ENCODE data around the gene KHNYN. TPM values are rescaled to one million over a fixed set of nuclear protein-coding genes. Genes with fewer than 3 reads are reported as not detected.
"Not testable (repeated sequence)": the region's sequence is repeated elsewhere in the genome, so short reads cannot be mapped to it uniquely, and the experiment has no call there.

Gene KHNYN
- total RNA-seq, 1 experiment from 2014 or later: 18.4 TPM

GRCh38 chr14:24465805-24466204 is 36.1 kb downstream of the KHNYN start:
- no peak for DNase-seq (ENCODE audit: low read depth)

- DNase-seq (ENCODE audit: low read depth): not testable (repeated sequence)
Observed at GRCh38 chr14:24470450-24470849, 40.7 kb downstream of the KHNYN start.

- DNase-seq (ENCODE audit: low read depth): no peak
Observed at GRCh38 chr14:24473211-24473610, 43.5 kb downstream of the KHNYN start.

GRCh38 chr14:24475261-24475660 is 45.5 kb downstream of the KHNYN start:
- no peak for DNase-seq (ENCODE audit: low read depth)

GRCh38 chr14:24479999-24480398 is 50.2 kb downstream of the KHNYN start:
- DNase-seq (ENCODE audit: low read depth): not testable (repeated sequence)

GRCh38 chr14:24481622-24482324 is 52.0 kb downstream of the KHNYN start:
- peak; percentile 22 for DNase-seq (ENCODE audit: low read depth)

- DNase-seq (ENCODE audit: low read depth): peak; percentile 85
Observed at GRCh38 chr14:24482699-24483303, 53.0 kb downstream of the KHNYN start.

GRCh38 chr14:24483604-24484252 is 54.0 kb downstream of the KHNYN start:
- DNase-seq (ENCODE audit: low read depth): peak; percentile 93

Other genes starting within 250 kb of the KHNYN start
- 22.9 and 30.9 TPM in 2 replicates for gene IPO4, start 241.1 kb upstream of the KHNYN start, total RNA-seq (2014; rRNA removed; shearing (Covaris generic))
- 52.5 and 69.2 TPM in 2 replicates for gene TM9SF1, start 234.5 kb upstream of the KHNYN start, total RNA-seq (2014; rRNA removed; shearing (Covaris generic))
- not detected in 2 replicates for gene TSSK4, start 224.3 kb upstream of the KHNYN start, total RNA-seq (2014; rRNA removed; shearing (Covaris generic))
- gene CHMP4A, start 216.5 kb upstream of the KHNYN start, total RNA-seq (2014; rRNA removed; shearing (Covaris generic)): 13.5 and 39.7 TPM in 2 replicates
- gene MDP1, start 213.9 kb upstream of the KHNYN start, total RNA-seq (2014; rRNA removed; shearing (Covaris generic)): 23.3 and 26.2 TPM in 2 replicates
- 306 and 349 TPM in 2 replicates for gene NEDD8, start 197.6 kb upstream of the KHNYN start, total RNA-seq (2014; rRNA removed; shearing (Covaris generic))
- 51.2 and 52.9 TPM in 2 replicates for gene GMPR2, start 197.0 kb upstream of the KHNYN start, total RNA-seq (2014; rRNA removed; shearing (Covaris generic))
- gene TINF2, start 187.3 kb upstream of the KHNYN start, total RNA-seq (2014; rRNA removed; shearing (Covaris generic)): 39.5 and 42.9 TPM in 2 replicates
- 0.60 and 0.78 TPM in 2 replicates for gene TGM1, start 166.8 kb upstream of the KHNYN start, total RNA-seq (2014; rRNA removed; shearing (Covaris generic))
- gene RABGGTA, start 158.4 kb upstream of the KHNYN start, total RNA-seq (2014; rRNA removed; shearing (Covaris generic)): 15.8 and 20.2 TPM in 2 replicates
- gene DHRS1, start 130.2 kb upstream of the KHNYN start, total RNA-seq (2014; rRNA removed; shearing (Covaris generic)): 12.6 and 15.6 TPM in 2 replicates
- gene NOP9, start 130.1 kb upstream of the KHNYN start, total RNA-seq (2014; rRNA removed; shearing (Covaris generic)): 10.7 and 10.8 TPM in 2 replicates
- not detected in 2 replicates for gene CIDEB, start 122.0 kb upstream of the KHNYN start, total RNA-seq (2014; rRNA removed; shearing (Covaris generic))
- gene LTB4R2, start 119.8 kb upstream of the KHNYN start, total RNA-seq (2014; rRNA removed; shearing (Covaris generic)): 0.72 and 0.88 TPM in 2 replicates
- 0.48 and 0.59 TPM in 2 replicates for gene LTB4R, start 118.5 kb upstream of the KHNYN start, total RNA-seq (2014; rRNA removed; shearing (Covaris generic))
- gene ADCY4, start 94.9 kb upstream of the KHNYN start, total RNA-seq (2014; rRNA removed; shearing (Covaris generic)): not detected in 2 replicates
- gene RIPK3, start 90.0 kb upstream of the KHNYN start, total RNA-seq (2014; rRNA removed; shearing (Covaris generic)): 0.60 and 1.3 TPM in 2 replicates
- 10.6 and 13.1 TPM in 2 replicates for gene NFATC4, start 61.8 kb upstream of the KHNYN start, total RNA-seq (2014; rRNA removed; shearing (Covaris generic))
- gene NYNRIN, start 31.0 kb upstream of the KHNYN start, total RNA-seq (2014; rRNA removed; shearing (Covaris generic)): 0.36 and 0.39 TPM in 2 replicates
- 0.72 and 1.3 TPM in 2 replicates for gene CBLN3, start 286 bp upstream of the KHNYN start, total RNA-seq (2014; rRNA removed; shearing (Covaris generic))
- gene SDR39U1, start 12.8 kb downstream of the KHNYN start, total RNA-seq (2014; rRNA removed; shearing (Covaris generic)): 12.1 and 17.1 TPM in 2 replicates
- gene CMA1, start 78.3 kb downstream of the KHNYN start, total RNA-seq (2014; rRNA removed; shearing (Covaris generic)): not detected in 2 replicates
- not detected in 2 replicates for gene CTSG, start 146.3 kb downstream of the KHNYN start, total RNA-seq (2014; rRNA removed; shearing (Covaris generic))
- not detected in 2 replicates for gene GZMH, start 179.7 kb downstream of the KHNYN start, total RNA-seq (2014; rRNA removed; shearing (Covaris generic))
- not detected in 2 replicates for gene GZMB, start 204.2 kb downstream of the KHNYN start, total RNA-seq (2014; rRNA removed; shearing (Covaris generic))